SIG-M5 (cell line): ENCODE data around the gene PCNX2.

Experiments used
- DNase-seq: peaks from one replicate; lab custom pipeline; 2025; lab: John Stamatoyannopoulos, UW

PCNX2 gene

DNA sequence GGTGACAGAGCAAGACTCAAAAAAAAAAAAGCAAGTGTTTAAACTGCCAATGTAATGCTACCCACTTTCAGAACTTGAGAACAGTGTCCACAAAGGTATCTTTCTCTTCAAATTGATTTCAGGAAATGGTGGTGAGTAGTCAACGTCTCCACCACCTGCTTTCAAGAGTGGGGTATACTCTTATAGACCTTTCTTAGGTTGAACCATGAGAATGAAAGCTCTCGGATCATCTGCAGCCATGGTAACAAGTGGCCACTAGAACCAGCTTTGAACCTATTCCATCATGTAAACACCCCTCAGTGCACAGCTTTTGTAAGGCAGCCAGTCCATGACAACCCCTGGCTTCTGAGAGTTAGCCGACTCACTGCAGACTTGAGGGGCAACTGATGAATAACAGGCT, 237.7 kb downstream of the PCNX2 start:
- no peak for DNase-seq

DNA sequence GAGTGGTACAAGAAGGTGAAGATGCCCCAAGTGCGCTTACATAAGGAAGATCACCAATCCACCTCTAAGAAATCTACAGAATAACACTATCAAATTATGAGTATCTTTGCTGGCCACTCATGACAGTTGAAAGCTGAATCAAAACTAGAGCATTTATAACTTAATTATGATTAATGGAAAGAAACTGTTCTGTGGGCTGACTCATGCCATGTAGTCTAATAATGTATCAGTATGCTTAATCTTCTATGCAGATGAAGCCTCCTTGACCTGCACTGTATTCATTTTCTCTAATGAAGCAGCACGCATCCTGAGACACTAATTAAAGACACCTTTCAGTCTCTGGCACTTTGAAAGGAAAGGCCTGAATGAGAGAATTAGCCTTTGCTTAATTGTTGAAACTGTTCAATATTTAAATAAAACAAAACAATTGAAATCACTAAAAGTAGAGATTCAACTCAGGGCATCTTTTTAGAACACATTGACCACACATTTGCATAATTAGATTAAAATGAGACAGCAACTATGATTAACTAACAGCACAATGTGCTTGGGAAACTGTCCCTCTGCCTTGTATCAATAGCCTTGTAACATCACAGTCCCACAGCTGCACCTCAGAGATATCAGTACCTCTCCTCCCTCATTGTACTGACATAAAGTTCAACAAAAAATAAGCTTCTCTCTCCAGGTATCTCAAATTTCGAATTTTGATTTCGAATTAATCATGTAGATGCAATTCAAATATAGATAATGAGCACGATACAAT, 239.5 kb downstream of the PCNX2 start:
- no peak for DNase-seq

DNA sequence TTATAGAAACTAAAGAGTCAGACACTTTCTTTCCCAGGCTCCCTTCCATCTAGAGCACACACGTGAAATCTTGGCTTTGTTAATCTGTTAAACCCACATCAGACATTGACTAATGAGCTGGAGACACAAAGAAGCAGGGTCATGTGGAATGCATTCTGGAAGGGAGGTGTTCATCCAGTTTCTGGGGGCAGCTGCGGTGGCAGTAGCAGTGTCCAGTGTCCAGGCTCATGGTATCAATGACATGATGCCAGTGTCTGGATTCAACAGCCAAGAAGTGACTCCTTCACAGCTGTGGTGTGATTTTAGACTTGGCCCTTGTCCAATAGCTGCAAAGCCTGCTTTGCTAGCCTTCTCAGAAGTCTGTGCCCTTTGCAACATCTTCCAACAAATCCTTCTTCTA, 249.9 kb downstream of the PCNX2 start:
- DNase-seq: no peak

DNA sequence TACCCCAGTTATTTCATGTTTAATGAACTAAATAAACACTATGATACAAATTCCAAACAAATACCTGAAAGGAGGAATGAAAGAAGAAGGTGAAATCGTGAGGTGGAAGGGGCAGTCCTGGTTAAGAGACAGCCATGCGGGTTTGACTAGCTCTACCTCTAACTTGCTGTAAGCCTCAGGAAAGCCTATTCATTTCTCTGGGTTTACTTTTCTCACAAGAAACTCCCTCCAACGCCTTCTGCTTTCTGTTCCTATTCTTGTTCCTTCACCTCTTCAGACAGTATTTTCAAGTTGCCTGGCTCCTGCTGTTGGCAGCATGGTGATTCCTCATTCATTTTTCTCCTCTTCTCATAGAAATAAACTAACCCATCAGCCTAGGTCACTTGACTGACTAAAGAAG, 252.7 kb downstream of the PCNX2 start:
- DNase-seq: no peak

DNA sequence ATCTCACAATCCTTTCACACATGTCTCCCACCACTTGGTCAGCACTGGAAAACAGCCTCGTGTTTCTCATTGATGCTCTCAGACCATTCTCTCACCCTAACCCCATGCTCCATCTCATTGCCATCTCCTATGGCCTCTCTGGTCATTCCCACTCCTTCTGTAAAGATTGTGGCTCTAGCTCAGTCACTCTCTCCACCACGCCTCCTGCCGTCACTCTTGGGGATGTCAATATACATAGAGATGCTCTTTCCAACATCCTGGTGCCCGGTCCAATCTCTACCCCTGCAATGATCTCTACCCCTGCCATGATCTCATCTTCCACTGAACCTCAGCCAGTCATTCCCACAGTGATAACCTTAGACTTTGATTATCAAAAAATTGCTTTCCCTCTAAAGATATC, 255.0 kb downstream of the PCNX2 start:
- no peak for DNase-seq

DNA sequence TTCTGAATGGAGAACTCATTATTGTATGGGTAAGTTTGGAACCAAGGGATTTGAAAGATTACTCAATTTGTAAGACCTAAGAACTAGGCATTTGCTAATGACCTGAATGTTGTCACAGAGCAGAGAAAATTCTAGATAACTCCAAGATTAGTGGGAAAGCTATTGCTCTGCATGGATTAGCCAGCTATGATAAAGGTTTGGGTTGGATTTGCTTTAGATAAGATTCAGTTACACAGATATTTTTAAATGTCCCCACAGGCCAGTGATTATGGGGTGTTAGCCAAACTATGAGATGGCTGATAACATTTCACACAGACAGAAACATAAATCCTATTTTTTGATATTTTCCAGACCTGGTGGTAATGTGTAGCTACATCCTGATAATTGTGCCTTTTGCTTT, 256.9 kb downstream of the PCNX2 start:
- DNase-seq: no peak

DNA sequence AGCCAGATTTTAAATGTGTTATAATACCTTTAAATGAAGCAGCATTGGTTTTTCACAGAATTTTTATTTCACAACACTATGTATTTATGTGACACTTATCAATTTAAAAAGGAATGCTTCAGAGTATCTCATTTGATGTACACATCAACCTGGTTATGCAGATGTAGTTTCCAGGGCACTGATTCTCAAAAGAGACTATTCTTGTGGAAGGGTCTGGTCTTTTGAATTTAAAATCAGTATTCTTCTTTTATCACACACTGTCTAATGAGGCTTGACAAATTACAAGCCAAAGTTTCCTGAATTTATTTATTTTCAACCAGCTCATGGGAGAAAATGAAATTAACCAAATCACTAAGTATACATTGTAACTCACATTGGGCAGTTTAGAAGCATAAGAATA, 257.7 kb downstream of the PCNX2 start:
- DNase-seq: no peak

DNA sequence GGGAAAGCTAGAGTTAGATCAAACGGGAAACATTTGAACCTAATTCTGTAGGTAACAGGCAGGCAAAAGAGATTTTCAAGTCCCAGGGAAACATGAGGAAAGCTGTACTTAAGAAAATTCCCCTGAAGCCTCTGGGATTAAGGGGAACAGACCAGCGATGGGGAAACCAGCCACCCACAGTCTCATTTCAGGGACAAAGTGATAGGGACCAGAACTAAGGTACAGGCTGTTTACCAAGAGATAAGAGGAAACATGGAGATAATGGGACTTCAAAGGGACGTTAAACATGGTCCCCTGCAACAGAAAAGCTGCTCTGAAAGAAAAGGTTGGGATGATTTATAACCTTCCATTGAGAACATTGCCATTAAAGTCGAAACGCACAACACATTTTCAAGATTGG, 260.7 kb downstream of the PCNX2 start:
- no peak for DNase-seq

DNA sequence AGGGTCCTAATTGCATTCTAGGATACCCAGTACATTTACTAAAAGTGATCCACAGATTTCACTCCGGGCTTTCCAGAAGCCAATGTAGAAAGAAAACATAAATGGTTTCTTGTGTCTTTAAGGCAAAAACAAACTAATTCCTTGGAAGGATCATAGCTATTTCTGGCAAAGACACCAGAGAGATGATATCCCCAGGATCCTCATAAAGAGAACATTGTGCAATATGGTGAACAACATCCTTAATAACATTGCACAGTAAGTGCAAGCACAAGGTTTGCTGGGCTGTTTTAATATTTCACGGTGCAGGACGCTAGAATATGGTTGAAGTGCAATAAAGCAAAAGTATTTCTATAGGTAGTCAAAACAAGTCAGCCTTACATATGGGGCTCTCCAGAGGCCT, 262.2 kb downstream of the PCNX2 start:
- no peak for DNase-seq

DNA sequence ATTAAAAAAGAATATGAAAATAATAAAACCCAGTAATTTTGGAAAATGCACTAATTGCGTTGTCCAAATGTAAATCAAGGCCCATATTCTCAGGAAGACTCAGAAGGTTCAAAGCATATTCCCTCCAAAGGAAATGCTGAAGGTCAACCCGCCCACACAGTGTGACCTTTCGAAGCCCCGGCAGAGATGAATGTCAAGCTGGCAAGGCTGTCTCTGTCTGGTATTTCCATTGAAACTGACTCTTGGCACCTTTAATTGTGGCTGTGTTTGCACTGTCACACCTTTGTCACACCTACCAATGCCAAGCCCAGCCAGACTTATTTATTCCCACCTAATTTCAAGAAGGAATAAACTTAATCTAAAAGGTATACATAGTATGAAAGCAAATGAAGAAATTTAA, 262.6 kb downstream of the PCNX2 start:
- no peak for DNase-seq

DNA sequence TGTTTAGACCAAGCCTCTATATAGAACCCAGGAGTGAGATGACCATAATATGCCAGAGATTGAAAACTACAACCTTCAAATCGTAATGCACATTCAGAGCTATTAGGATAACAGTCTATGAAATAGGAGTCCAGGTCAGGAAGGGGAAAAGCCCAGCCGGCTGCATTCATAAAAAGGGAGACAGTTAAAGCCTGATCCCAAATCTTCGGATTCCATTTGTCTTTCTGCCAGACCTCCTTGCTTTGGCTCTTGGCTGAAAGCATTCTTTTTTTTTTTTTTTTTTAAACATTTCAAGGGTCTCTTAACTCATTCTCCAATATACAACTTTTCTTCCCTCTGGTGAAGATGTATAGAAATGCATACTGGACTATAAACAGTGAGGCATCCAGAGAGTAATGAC, 264.0 kb downstream of the PCNX2 start:
- DNase-seq: no peak

DNA sequence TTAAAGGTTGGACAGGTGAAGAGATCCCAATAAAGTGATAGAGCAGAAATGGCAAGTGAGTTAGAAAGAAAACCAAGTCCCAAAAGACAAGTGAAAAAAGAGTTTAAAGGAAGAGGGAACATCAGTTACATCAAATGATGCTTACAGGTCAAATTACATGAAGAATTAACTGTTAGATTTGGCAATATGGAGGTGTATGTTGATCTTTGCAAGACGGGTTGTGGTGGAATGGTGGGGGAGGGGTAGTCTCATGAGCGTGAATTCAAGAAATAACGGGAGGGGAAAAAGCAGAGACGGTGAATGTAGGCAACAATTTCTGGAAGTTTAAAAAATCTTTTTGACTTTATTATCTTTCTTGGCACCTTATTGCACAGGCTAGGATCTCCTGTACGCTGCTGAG, 268.5 kb downstream of the PCNX2 start:
- no peak for DNase-seq

DNA sequence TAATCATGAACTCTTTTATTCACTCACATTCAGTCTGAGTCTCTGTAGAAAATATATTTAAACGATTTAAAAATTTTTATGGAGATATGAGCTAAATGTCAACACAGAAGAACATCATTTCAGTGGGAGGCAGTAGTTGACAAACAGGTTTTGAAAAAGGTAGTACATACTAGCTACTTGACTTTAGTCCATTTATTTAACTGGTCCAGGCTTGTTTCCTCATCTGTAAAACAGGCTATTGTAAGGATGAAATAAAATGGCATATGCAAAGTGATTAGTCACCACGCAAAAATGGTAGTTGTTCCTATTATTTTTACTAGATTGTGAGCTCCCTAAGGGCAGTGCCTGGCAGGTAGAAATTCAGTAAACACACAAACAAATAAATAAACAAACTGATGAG, 270.0 kb downstream of the PCNX2 start:
- DNase-seq: no peak

DNA sequence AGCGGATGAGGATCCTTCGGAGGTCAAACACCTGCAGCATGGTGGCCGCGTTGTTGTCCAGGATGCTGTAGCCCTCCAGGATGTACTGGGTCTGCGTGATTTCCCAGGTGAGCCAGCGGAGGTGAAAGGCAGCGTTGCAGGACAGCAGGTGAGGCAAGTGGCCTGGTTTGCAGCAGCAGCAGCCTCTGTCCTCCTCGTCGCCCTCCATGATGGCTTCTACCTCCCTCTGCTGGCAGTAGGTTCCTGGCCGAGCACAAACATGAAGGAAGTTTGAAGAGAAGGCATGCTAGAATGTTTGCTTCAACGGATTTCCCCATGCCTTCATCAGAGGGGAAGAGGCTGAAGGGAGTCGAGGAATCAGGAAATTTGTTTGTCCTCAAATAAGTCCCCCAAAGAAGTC, 270.4 kb downstream of the PCNX2 start:
- DNase-seq: no peak

DNA sequence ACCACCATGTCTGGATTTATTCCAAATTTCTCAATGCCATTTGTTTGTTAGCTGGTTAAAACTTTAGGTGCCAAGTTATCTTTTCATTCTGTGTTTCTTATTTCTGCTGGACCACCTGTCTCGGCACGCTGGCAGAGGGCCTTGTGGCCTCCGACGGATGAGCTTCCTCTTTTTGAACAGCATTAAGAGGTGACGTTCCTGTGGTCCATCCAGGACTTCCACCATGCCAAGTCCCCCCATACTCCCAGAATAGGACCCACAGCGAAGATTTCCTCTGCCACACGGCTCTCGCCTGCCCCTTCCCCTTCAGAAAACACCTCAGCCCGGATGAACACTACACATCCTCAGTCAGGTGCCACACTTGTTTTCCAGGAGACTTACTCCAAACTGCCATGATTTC, 271.3 kb downstream of the PCNX2 start:
- DNase-seq: no peak

DNA sequence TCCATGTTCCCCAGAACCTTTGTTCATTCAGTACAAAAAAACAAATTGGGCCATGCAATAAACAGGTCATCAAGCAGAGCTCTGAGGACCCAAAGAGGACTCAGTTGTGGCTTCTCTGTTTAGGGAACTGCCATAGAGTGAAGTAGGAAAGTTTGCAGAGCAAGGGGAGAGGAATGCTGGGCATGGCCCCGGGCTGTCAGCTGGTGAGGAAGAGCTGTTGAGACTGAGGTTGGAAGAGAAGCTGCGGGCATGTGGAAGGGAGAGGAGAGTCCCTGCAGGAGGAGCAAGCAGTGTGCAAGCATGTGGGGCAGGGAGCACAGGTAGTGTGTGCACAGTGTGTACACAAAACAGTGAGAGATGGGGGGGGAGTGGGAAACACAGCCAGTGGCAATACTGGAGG, 273.3 kb downstream of the PCNX2 start:
- no peak for DNase-seq

DNA sequence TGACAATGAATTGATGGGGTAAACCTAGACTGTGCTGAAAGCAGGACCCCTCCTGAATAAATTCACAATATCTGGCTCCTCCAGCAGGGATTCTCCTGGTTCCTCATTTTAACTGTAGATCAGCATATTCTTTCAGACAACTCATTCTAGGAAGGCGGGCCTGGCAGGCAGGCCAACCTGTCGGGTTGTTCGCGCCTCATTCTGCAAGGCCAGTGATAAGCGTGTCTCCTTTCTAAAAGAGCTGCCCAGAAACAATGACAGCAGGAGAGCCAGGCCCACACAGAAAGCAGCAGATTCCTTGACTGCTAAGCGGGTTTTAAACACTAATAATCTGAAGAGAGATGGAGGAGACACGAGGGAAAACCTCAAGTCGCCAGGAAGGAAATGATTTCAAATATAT, 275.1 kb downstream of the PCNX2 start:
- DNase-seq: no peak

DNA sequence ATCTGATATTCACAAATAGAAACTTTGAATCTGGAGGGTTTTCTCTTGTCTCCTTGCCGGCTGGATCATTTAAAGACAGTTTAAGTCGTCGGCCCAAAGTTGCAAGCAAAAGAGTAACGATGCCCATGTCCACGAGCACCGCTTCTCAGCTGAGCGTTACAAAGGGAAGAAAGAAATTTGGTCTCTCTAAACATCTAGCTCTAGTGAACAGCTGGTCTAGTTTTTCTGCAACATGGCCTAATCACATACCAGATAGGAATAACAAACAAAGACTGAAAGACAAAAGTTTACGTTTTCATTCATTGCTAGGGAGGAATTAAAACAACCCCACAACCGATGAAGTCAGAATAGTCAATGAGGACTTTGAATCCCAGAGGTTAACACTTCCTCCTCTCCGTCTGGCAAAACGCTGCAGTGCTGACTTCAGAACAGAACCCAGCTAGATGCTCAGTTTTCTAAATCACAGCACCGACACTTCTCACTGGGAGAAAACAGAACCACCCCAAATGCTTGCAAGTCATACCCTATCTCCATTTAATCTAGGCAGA, 275.7 kb downstream of the PCNX2 start:
- no peak for DNase-seq

DNA sequence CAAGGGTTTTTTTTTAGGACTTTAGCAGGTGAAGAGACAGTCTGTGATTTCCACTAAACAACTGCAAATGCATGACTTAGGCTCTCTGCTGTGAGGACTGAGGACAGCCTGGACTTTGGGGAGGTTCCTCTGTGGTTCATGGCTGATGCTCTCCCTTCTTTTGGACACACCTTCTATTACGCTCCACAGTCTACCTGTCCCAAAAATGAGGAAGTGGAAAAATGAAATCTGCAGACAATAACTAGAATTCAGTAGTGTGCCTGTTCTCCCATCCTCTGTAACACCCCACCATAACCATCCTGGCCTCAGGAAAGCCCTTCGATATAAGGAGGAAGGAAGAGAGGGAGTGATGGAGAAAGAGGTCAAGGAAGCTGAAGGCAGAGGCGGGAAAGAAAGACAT, 276.4 kb downstream of the PCNX2 start:
- DNase-seq: no peak

DNA sequence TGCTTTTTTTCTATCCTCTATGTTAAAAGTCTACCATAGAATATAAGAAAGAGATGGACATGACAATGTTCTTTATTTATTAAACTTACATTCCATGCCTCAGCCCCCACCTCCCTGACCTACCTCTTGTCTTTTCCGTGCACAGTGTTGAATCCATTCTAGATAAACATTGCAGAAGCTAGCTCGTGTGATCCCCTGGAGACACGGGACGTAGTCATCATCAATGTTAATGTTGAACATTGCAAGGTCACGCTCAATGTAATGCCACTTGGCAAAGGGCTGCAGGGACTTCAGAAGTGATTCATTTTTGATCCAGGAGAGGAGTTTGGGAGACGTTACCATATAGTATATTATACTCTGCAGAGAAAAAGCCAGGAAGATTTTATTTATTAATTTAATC, 278.7 kb downstream of the PCNX2 start:
- no peak for DNase-seq

DNA sequence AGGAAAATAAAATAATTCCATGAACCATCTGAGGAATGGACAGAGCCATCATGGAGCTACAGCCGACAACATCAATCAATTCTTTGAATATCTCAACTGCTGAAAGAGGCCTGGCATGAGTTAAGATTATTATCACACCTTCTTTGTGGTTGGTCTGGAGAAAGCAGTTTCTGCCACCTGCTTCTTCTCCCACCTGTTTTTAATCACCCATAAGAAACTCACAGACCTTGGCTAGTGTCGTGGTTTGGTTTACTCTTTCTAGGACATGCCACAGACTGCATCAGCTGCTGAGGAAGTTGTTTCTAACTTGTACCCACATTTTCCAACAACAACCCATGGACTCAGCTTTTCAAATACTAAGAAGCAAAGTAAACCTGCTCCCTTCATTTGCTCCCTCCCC, 279.6 kb downstream of the PCNX2 start:
- no peak for DNase-seq

DNA sequence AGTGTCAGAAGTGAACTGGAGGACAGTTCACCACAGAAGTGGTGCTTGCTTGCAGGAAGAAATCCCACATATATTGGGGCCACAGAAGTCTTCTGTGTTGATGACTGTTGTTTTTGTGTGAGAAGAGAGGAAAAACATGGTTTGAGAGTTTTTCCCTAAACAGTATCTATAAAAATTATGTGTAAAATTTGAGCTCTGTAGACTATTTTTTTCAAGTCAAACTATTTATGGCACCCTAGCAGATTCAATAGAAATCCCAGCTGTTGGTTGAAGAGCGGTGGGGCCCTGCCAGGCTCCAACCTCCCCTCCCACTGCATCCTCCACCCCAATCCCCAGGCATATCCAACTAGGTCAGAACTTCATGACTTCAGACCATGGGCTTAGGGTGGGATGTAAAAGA, 283.5 kb downstream of the PCNX2 start:
- no peak for DNase-seq

DNA sequence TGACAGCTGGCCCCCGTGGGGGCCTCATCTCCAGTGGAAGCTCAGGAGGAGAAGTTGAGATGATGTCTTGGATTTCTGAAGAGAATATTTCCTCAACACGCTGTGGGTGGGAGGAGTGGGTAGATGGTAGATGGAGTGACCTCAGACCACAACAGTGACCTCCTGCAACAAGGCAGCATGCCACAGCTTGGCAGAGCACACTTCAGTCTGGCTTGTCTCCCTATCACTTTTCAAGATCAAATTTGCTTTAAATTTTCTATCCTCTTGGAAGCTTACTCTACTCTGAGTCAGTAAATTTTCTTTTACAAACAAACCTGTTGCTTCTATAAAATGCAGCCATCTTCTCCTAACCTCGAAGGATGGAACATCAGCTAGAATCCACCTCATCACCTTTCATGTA, 285.4 kb downstream of the PCNX2 start:
- DNase-seq: no peak

DNA sequence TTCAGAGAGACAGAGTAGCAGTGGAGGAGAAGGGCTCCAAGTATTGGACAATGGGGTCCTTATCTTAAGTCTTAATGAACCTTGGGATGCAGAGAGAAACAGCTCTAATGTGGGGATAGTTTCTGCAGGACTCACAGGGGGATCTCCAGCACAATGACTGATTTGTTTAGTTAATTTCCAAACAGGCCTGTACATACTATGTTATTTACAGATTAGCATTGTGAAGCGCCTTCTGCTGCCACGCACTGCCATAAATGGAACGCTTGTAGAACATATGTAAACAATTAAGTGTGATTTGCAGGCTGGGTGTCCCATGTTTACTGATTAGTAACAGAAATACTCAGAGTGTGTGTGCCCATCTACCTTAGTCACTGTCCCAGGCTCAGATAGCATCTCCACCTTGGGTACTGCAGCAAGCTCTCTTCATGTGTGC, 289.0 kb downstream of the PCNX2 start:
- no peak for DNase-seq
